ENCODE data around the gene TRIM15. TPM values are rescaled to one million over a fixed set of nuclear protein-coding genes. Genes with fewer than 3 reads are reported as not detected.

The TRIM15 gene
- total and polyA plus RNA-seq, 2 of the 4 experiments (the other 2 are of a cell fraction), result not detected

DNA sequence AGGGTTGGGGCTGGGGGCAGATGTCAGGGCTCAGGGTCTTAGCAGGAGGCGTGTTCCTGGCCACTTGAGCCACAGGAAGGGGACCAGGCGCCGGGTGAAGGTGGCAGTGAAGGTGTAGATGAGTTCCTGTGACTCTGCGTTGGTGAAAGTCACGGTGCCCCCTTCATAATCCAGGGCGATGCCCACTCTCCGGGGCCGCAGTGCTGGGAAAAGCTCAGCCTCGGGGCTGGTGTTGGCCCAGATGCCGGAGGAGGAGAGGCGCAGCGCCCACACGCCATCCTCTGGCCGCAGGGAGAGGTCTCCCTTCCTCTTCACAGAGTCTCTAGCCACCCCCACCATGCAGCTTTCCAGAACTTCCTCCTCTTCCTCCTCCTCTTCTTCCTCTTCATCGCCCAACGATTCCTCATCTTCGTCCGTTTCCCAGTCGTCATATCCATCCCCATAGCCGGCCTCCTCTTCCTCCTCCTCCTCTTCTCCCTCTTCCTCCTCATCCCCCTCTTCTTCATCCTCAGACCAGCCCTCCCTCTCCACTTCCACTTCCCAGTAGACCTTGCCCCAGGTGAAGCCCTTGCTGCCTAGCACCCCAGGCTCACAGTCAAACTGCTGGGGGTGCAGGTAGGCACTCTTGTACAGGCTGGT, 22.6 kb downstream of the TRIM15 start:
- Histone ChIP-seq H3K9ac (ENCODE audit: low read depth, low read length) (no peak overlapping the region), H3K4me3 (ENCODE audit: insufficient read depth, low read depth, low read length) (no peak overlapping the region), H2BK15ac (ENCODE audit: low read depth, low read length) (no peak overlapping the region), H2BK5ac (ENCODE audit: low read depth, low read length, poor library complexity, severe bottlenecking) (no peak overlapping the region), H3K79me1 (ENCODE audit: low read depth in 1 of 2, low read length in 2 of 2) (no peaks in the 10 kb centered on the region; a peak in 1 of 4 replicates), H3K4ac (ENCODE audit: low read depth, low read length) (no peak overlapping the region), H2BK20ac (ENCODE audit: low read depth, low read length) (no peak overlapping the region), H3K18ac (ENCODE audit: low read depth, low read length) (no peak overlapping the region), H2BK120ac (ENCODE audit: low read depth, low read length) (no peak overlapping the region), H3K56ac (ENCODE audit: extremely low read depth, insufficient read depth, low read length) (no peak overlapping the region), H3K4me1 (ENCODE audit: control insufficient read depth, insufficient read depth, low read length) (no peaks in the 10 kb centered on the region), H3K9me1 (ENCODE audit: insufficient read depth, low read length) (no peaks in the 10 kb centered on the region; the same call in 1 of the 2 replicates), H3K27ac (ENCODE audit: insufficient read depth, low read length) (no peak overlapping the region), H2AK5ac (ENCODE audit: low read depth, low read length) (no peak overlapping the region), H4K20me1 (ENCODE audit: insufficient read depth, low read length) (no peaks in the 10 kb centered on the region), H4K8ac (ENCODE audit: low read depth in 2 of 2, low read length in 2 of 2) (no peak overlapping the region), H3K27me3 (ENCODE audit: control insufficient read depth, insufficient read depth, low read length) (no peaks in the 10 kb centered on the region), H4K5ac (ENCODE audit: low read depth, low read length) (no peak overlapping the region), H4K91ac (ENCODE audit: insufficient read depth, low read depth, low read length) (no peak overlapping the region), H3K9me3 (ENCODE audit: control insufficient read depth, insufficient read depth, low read length) (0 out of 2 replicates have a peak, but pooled peaks cover 2% of the 10 kb centered on the region), H3K4me2 (ENCODE audit: low read depth, low read length) (no peak overlapping the region), H3K36me3 (ENCODE audit: control insufficient read depth, insufficient read depth, low read length) (peaks cover 37% of the 10 kb centered on the region), H2AFZ (replicated peaks; ENCODE audit: low read length, poor library complexity) (no peak overlapping the region), H3K14ac (replicated peaks; ENCODE audit: low read depth, low read length) (no peak overlapping the region), H3K23ac (ENCODE audit: low read depth, low read length) (no peak overlapping the region), H2AK9ac (replicated peaks; ENCODE audit: low read depth, low read length, poor library complexity) (no peak overlapping the region)
- in situ Hi-C loops (cut with MboI; ENCODE audit: low sequenced_read_pairs), result no loop called here
- DNase-seq, result no peak
- TF ChIP-seq CEBPB (IDR thresholded peaks at IDR 0.05; ENCODE audit: low read depth, low read length), result no peak
- ChIA-PET CTCF (no interaction called here), POLR2A (ENCODE audit: unreplicated experiment) (no interaction called here)
- 98 to 100% methylated on average over 6 to 8 of the region's 20 CpGs for WGBS, 2 experiments (ENCODE audit: extremely low coverage in 2 of 2, insufficient read length in 1 of 2)
- ATAC-seq (ENCODE audit: low read depth), result no peak
- intact Hi-C loops (cut with micrococcal nuclease), result no loop called here
- dilution Hi-C loops (cut with HindIII; ENCODE audit: low sequenced_read_pairs, unreplicated experiment), result no loop called here
- BruUV-seq (replicated peaks), result no TSS peak
